GM18507 (cell line): Measurements from ENCODE around the gene TPCN2.
"Not testable (repeated sequence)": the region's sequence is repeated elsewhere in the genome, so short reads cannot be mapped to it uniquely, and the experiment has no call there.

ENCODE experiments used
- DNase-seq: peaks from one replicate; pipeline ENCODE4 v3.0.0; 2011; ENCODE audit warnings: low read depth; ENCODE audit not compliant: insufficient read length; ENCODE audit errors: extremely low spot score
- FAIRE-seq: peaks from 2 replicates; lab custom pipeline; 2011; peaks lifted over from hg19 to GRCh38; lab: Jason Lieb, UNC

TPCN2 gene

GRCh38 chr11:69048694-69049489, at the start of gene TPCN2:
Gene TPCN2 (plus strand): TSS chr11:69048932. CDS start chr11:69048998, 66 bp downstream.
- peak; percentile 99 for DNase-seq
- FAIRE-seq = peak; percentile 92

- DNase-seq (no peak), FAIRE-seq (no peak)
Observed at GRCh38 chr11:68999093-68999747, 49.5 kb upstream of the TPCN2 start.

- not testable (repeated sequence) for FAIRE-seq
Observed at GRCh38 chr11:68999748-69000355, 48.9 kb upstream of the TPCN2 start.

GRCh38 chr11:69000391-69000790, 48.3 kb upstream of the TPCN2 start:
- FAIRE-seq = no peak

More at GRCh38 chr11:68999748-69000355, 48.9 kb upstream of the TPCN2 start:
- not testable (repeated sequence) for DNase-seq

GRCh38 chr11:69000831-69001242, 47.9 kb upstream of the TPCN2 start:
- DNase-seq = no peak
- no peak for FAIRE-seq

More at GRCh38 chr11:69000391-69000790, 48.3 kb upstream of the TPCN2 start:
- no peak for DNase-seq

GRCh38 chr11:69001243-69002081, 47.3 kb upstream of the TPCN2 start:
- FAIRE-seq = no peak

GRCh38 chr11:69002110-69002569, 46.6 kb upstream of the TPCN2 start:
- DNase-seq = no peak

More at GRCh38 chr11:69001243-69002081, 47.3 kb upstream of the TPCN2 start:
- DNase-seq = no peak

GRCh38 chr11:69002570-69003231, 46.0 kb upstream of the TPCN2 start:
- FAIRE-seq = no peak
- DNase-seq = no peak

More at GRCh38 chr11:69002110-69002569, 46.6 kb upstream of the TPCN2 start:
- no peak for FAIRE-seq

- FAIRE-seq (no peak), DNase-seq (no peak)
Observed at GRCh38 chr11:69003301-69003865, 45.3 kb upstream of the TPCN2 start.

- DNase-seq (no peak), FAIRE-seq (no peak)
Observed at GRCh38 chr11:69003866-69004367, 44.8 kb upstream of the TPCN2 start.

- FAIRE-seq (no peak), DNase-seq (no peak)
Observed at GRCh38 chr11:69004411-69005182, 44.1 kb upstream of the TPCN2 start.

GRCh38 chr11:69005183-69005630, 43.5 kb upstream of the TPCN2 start:
- FAIRE-seq = no peak
- no peak for DNase-seq

GRCh38 chr11:69005631-69006368, 42.9 kb upstream of the TPCN2 start:
- DNase-seq = no peak
- no peak for FAIRE-seq

GRCh38 chr11:69006816-69007215, 41.9 kb upstream of the TPCN2 start:
- no peak for FAIRE-seq
- no peak for DNase-seq

- DNase-seq (no peak), FAIRE-seq (no peak)
Observed at GRCh38 chr11:69007975-69008381, 40.8 kb upstream of the TPCN2 start.

- DNase-seq (no peak), FAIRE-seq (no peak)
Observed at GRCh38 chr11:69008737-69009440, 39.8 kb upstream of the TPCN2 start.
